GM23338 (cell line): ENCODE data around the gene BRD9. TPM values are rescaled to one million over a fixed set of nuclear protein-coding genes. Genes with fewer than 3 reads are reported as not detected.

Experiments used
- ATAC-seq: fragments of 200-7000 bp; cut with Tn5 transposase; 3 replicates; pipeline ENCODE4 v1.9.1; 2020
- DNase-seq: peaks from one replicate; pipeline ENCODE4 v3.0.0-alpha.2; 2015; ENCODE audit warnings: low spot score
- H2AFZ ChIP-seq: fragments of 200-600 bp; sonication (generic); 2 replicates; pipeline ENCODE4 v1.8.0; 2016; ENCODE audit warnings: antibody characterized with exemption, mild to moderate bottlenecking, moderate library complexity
- H3F3A ChIP-seq: fragments of 200-600 bp; sonication (generic); replicated peaks from 2 replicates; pipeline ENCODE4 v1.8.0; 2017; ENCODE audit warnings: antibody characterized with exemption, mixed run types, low read depth
- H3K27ac ChIP-seq: fragments of 200-600 bp; sonication (generic); 2 replicates; pipeline ENCODE4 v1.6.1; 2016; ENCODE audit warnings: low read depth
- H3K27me3 ChIP-seq: fragments of 200-600 bp; sonication (generic); 2 replicates; pipeline ENCODE4 v1.8.0; 2016; ENCODE audit warnings: mild to moderate bottlenecking, mixed run types, moderate library complexity; ENCODE audit not compliant: insufficient read depth
- H3K36me3 ChIP-seq: fragments of 200-600 bp; sonication (generic); 2 replicates; pipeline ENCODE4 v1.8.0; 2016; ENCODE audit warnings: mild to moderate bottlenecking; ENCODE audit not compliant: insufficient read depth
- H3K4me1 ChIP-seq: fragments of 200-600 bp; sonication (generic); 2 replicates; pipeline ENCODE4 v1.8.0; 2016; ENCODE audit warnings: mild to moderate bottlenecking, moderate library complexity; ENCODE audit not compliant: insufficient read depth
- H3K4me2 ChIP-seq: fragments of 200-600 bp; sonication (generic); 2 replicates; pipeline ENCODE4 v1.7.1; 2017; ENCODE audit warnings: mixed run types
- H3K4me3 ChIP-seq: fragments of 200-600 bp; sonication (generic); 2 replicates; pipeline ENCODE4 v1.6.1; 2016; ENCODE audit warnings: mixed run types
- H3K79me2 ChIP-seq: fragments of 200-600 bp; sonication (generic); replicated peaks from 2 replicates; pipeline ENCODE4 v1.8.0; 2017; ENCODE audit warnings: mild to moderate bottlenecking; ENCODE audit not compliant: insufficient read depth
- H3K9me2 ChIP-seq: fragments of 200-600 bp; sonication (generic); 2 replicates; pipeline ENCODE4 v1.8.0; 2017; ENCODE audit not compliant: insufficient read depth
- H4K20me1 ChIP-seq: fragments of 200-600 bp; sonication (generic); replicated peaks from 2 replicates; pipeline ENCODE4 v1.8.0; 2017; ENCODE audit warnings: mild to moderate bottlenecking; ENCODE audit not compliant: insufficient read depth
- H3K27ac Mint-ChIP-seq: 2 replicates; pipeline ENCODE4 v1.8.0; 2020; ENCODE audit warnings: inconsistent platforms, mild to moderate bottlenecking, moderate library complexity, mixed read lengths
- H3K27me3 Mint-ChIP-seq: 3 replicates; pipeline ENCODE4 v1.8.0; 2022; ENCODE audit warnings: low read depth, mild to moderate bottlenecking, moderate library complexity, mixed read lengths, inconsistent platforms; ENCODE audit not compliant: insufficient read depth, poor library complexity
- H3K36me3 Mint-ChIP-seq: 3 replicates; pipeline ENCODE4 v1.8.0; 2021; ENCODE audit warnings: low read depth, mild to moderate bottlenecking, inconsistent platforms, moderate library complexity, mixed read lengths
- H3K4me1 Mint-ChIP-seq: 3 replicates; pipeline ENCODE4 v1.8.0; 2020; ENCODE audit warnings: mild to moderate bottlenecking, inconsistent platforms, mixed read lengths
- H3K4me3 Mint-ChIP-seq: 3 replicates; pipeline ENCODE4 v1.8.0; 2021; ENCODE audit warnings: moderate library complexity, mild to moderate bottlenecking, inconsistent platforms, mixed read lengths
- H3K9me3 Mint-ChIP-seq: 3 replicates; pipeline ENCODE4 v1.8.0; 2020; ENCODE audit warnings: moderate library complexity, mild to moderate bottlenecking, inconsistent platforms, mixed read lengths
- CREB1 ChIP-seq: fragments of 250-450 bp; sonication (Bioruptor Pico); IDR thresholded peaks from 2 replicates; pipeline ENCODE4 v1.5.0; 2020; ENCODE audit warnings: low read depth, mild to moderate bottlenecking, moderate library complexity
- EZH2 ChIP-seq: fragments of 200-600 bp; sonication (generic); IDR thresholded peaks from one replicate; pipeline ENCODE4 v1.8.0; 2017; ENCODE audit warnings: antibody characterized with exemption, mild to moderate bottlenecking, low read depth; ENCODE audit not compliant: unreplicated experiment
- EZH2phosphoT487 ChIP-seq: fragments of 200-600 bp; sonication (generic); IDR thresholded peaks from one replicate; pipeline ENCODE4 v1.8.1; 2018; ENCODE audit warnings: antibody characterized with exemption; ENCODE audit not compliant: unreplicated experiment
- NANOG ChIP-seq: IDR thresholded peaks from 2 replicates; pipeline ENCODE4 v1.6.1; 2016; ENCODE audit warnings: antibody characterized with exemption, borderline replicate concordance
- POLR2AphosphoS5 ChIP-seq: IDR thresholded peaks from 2 replicates; pipeline ENCODE4 v1.6.1; 2016; ENCODE audit warnings: antibody characterized with exemption, low read depth
- STAT1 ChIP-seq: IDR thresholded peaks from one replicate; pipeline ENCODE4 v1.6.1; 2016; ENCODE audit warnings: antibody characterized with exemption; ENCODE audit not compliant: unreplicated experiment
- polyA plus RNA-seq: library from polyadenylated mRNA; unstranded; fragments of >200 nt; fragmentation: Nextera tagmentation; extraction: Ambion mirVana; gene quantifications from 2 replicates; pipeline ENCODE4 v1.2.1, GENCODE V29; 2016
- total RNA-seq: library from RNA; depleted of rRNA; stranded (reverse); fragments of >200 nt; shearing (Covaris generic); gene quantifications from 2 replicates; pipeline ENCODE4 v1.2.3, GENCODE V29; 2014
- TF ChIP-seq, protein P1 (sequence below): IDR thresholded peaks from one replicate; pipeline ENCODE4 v1.6.1; 2018; ENCODE audit warnings: antibody characterized with exemption; ENCODE audit not compliant: unreplicated experiment
- TF ChIP-seq, protein P2 (sequence below): IDR thresholded peaks from 2 replicates; pipeline ENCODE4 v1.6.1; 2016; ENCODE audit warnings: antibody characterized with exemption

Gene BRD9
- total and polyA plus RNA-seq, 2 experiments from 2014 or later = 32.9 to 54.7 TPM

DNA sequence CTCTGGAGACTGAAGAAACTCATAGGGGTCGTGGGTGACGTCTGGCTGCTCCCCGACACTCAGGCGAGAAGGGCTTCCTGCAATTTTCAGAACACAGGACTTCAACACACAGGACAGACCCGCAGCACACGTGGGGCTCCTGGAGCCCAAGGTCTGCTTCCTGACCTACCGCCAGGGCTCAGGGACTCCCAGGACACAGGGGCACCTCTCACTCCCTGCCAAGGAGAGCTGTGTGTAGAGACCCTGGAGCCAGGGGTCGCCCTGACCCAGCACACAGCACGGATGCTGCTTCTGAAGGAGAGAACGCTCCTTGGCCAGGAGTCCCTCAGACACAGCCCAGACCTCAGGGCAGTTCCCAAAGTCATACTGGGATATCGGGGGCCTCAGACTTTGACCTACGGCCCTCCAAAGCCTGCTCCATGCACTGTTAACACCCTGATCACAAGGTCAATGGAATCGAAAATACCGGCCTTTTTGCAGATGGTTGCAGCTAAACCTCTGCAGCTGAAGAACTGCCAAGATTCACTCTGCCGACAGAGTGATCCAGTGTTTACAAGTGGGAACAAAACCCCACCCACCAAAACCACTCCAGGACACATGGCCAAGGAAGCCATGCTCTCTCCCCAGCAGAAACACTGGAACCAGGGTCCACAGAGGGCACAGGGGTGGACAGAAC, 28.0 kb downstream of the BRD9 start (continued):
- TF ChIP-seq, protein P1, sequence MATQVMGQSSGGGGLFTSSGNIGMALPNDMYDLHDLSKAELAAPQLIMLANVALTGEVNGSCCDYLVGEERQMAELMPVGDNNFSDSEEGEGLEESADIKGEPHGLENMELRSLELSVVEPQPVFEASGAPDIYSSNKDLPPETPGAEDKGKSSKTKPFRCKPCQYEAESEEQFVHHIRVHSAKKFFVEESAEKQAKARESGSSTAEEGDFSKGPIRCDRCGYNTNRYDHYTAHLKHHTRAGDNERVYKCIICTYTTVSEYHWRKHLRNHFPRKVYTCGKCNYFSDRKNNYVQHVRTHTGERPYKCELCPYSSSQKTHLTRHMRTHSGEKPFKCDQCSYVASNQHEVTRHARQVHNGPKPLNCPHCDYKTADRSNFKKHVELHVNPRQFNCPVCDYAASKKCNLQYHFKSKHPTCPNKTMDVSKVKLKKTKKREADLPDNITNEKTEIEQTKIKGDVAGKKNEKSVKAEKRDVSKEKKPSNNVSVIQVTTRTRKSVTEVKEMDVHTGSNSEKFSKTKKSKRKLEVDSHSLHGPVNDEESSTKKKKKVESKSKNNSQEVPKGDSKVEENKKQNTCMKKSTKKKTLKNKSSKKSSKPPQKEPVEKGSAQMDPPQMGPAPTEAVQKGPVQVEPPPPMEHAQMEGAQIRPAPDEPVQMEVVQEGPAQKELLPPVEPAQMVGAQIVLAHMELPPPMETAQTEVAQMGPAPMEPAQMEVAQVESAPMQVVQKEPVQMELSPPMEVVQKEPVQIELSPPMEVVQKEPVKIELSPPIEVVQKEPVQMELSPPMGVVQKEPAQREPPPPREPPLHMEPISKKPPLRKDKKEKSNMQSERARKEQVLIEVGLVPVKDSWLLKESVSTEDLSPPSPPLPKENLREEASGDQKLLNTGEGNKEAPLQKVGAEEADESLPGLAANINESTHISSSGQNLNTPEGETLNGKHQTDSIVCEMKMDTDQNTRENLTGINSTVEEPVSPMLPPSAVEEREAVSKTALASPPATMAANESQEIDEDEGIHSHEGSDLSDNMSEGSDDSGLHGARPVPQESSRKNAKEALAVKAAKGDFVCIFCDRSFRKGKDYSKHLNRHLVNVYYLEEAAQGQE = no peak
- TF ChIP-seq EZH2phosphoT487 = no peak
- TF ChIP-seq STAT1 = no peak

DNA sequence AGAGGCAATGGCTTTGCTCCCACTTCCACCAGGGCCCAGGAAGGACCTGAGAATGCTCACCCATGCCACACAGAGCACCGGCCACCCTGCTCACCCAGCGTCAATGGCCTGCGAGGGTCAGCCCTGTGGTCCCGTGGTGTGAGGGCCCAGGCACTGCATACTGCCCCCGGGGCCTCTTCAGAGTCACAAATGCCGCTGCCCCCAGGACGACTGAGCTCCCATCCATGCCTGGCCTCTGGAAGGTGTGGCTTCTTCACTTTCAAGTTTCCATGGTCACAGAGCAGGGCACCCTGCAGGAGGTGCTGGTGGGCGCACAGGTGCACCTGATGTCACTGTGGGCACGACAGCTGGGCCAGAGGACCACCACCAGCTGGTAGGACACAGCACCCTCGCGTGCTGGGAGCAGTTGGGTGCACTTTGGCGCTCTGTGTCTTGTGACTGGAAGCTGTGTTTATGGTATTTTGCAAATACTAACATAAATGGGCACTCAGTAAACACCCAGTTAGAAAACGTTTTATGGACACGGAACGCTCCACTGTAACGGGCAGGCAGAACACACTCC, 29.3 kb downstream of the BRD9 start:
- no peak overlapping the region for H3K4me3 ChIP-seq
- DNase-seq = no peak
- H3K4me1 ChIP-seq = no peaks in the 10 kb centered on the region
- no peaks in the 10 kb centered on the region for H3K9me2 ChIP-seq
- TF ChIP-seq NANOG = no peak
- no peaks in the 10 kb centered on the region for H3K27me3 ChIP-seq
- peaks cover 10% of the 10 kb centered on the region; the same call in 1 of the 2 replicates for H4K20me1 ChIP-seq
- Mint-ChIP-seq H3K4me1 (peaks cover 5% of the 10 kb centered on the region; the same call in 2 of the 3 replicates), H3K36me3 (peaks cover 43% of the 10 kb centered on the region), H3K4me3 (no peak overlapping the region), H3K9me3 (no peaks in the 10 kb centered on the region; the same call in 2 of the 3 replicates), H3K27ac (no peak overlapping the region), H3K27me3 (peaks cover 6% of the 10 kb centered on the region)
- peaks cover 5% of the 10 kb centered on the region for H3K36me3 ChIP-seq
- no peaks in the 10 kb centered on the region for H3F3A ChIP-seq
- H3K4me2 ChIP-seq = no peak overlapping the region
- H3K27ac ChIP-seq = no peak overlapping the region
- H2AFZ ChIP-seq = no peak overlapping the region
- no peak for ATAC-seq
- H3K79me2 ChIP-seq = no peaks in the 10 kb centered on the region

DNA sequence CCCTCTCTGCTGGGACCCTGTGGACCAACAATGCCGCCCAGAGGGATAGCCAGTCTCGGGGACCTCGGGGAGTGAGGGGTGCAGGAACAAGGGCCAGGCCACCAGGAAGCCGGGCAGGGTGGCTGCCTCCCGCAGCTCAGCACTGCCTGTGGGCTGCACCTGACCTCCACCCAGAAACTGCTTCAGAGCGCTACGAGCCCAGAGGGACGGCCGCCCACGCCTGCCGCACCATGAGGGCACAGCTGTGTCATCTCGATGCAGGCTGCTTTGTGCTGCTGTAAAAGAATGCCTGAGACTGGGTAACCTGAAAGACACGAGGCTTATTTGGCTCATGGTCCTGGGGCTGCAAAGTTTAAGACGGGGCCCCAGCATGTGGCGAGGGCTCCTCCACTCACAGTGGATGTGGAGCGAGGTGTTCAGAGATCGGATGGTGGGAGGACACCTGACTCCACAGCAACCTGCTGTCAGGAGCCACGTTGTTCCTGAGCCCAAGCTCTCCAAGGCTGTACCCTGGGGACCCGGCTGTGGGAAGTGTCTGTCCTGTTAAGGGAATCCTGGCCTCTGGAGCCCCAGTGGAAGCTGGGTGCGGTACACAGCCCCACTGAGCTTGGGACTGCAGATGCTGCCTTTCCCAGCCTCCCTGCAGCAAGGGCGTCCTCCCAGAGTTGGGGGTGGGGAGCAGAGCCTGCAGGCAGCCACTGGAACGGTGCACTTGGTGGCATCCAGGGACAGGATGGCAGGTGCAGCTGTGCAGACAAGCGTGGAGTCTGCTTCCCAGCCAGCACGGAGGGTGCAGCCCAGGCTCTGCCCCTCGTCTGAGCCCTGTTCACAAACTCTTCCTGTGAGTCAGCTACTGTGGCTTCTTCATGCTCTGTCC, 30.0 kb downstream of the BRD9 start:
- Mint-ChIP-seq H3K9me3 (no peaks in the 10 kb centered on the region; the same call in 2 of the 3 replicates), H3K36me3 (peaks cover 35% of the 10 kb centered on the region), H3K27ac (no peak overlapping the region), H3K4me3 (no peak overlapping the region), H3K27me3 (peaks cover 8% of the 10 kb centered on the region), H3K4me1 (peaks cover 5% of the 10 kb centered on the region; the same call in 2 of the 3 replicates)
- TF ChIP-seq, protein P2, sequence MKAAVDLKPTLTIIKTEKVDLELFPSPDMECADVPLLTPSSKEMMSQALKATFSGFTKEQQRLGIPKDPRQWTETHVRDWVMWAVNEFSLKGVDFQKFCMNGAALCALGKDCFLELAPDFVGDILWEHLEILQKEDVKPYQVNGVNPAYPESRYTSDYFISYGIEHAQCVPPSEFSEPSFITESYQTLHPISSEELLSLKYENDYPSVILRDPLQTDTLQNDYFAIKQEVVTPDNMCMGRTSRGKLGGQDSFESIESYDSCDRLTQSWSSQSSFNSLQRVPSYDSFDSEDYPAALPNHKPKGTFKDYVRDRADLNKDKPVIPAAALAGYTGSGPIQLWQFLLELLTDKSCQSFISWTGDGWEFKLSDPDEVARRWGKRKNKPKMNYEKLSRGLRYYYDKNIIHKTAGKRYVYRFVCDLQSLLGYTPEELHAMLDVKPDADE = no peak
- no peak for TF ChIP-seq EZH2
- no peak for TF ChIP-seq NANOG
- no peak for TF ChIP-seq CREB1
- TF ChIP-seq, protein P1 = no peak
- no peak for TF ChIP-seq POLR2AphosphoS5
- Histone ChIP-seq H3K79me2 (no peaks in the 10 kb centered on the region), H4K20me1 (peaks cover 10% of the 10 kb centered on the region; the same call in 1 of the 2 replicates), H3K9me2 (no peaks in the 10 kb centered on the region), H2AFZ (no peak overlapping the region), H3K4me1 (no peaks in the 10 kb centered on the region), H3K36me3 (peaks cover 4% of the 10 kb centered on the region; the same call in 1 of the 2 replicates), H3K27ac (peak overlapping the region; percentile 39; the same call in 1 of the 2 replicates), H3K4me2 (no peak overlapping the region), H3K4me3 (no peak overlapping the region), H3F3A (no peaks in the 10 kb centered on the region), H3K27me3 (no peaks in the 10 kb centered on the region)
- no peak for DNase-seq
- no peak for ATAC-seq
